Mesothelial cell of epicardium (in vitro differentiated cells): ENCODE data around the gene CFAP119. TPM values are rescaled to one million over a fixed set of nuclear protein-coding genes. Genes with fewer than 3 reads are reported as not detected.
A peak's percentile ranks its signal among the peaks of the same experiment; 100 is the strongest.

Source experiments
- DNase-seq, 2 experiments: peaks; one replicate each; pipeline ENCODE4 v3.0.0; 2021; ENCODE audit warnings: low spot score in 2 of 2; ENCODE audit not compliant: unreplicated experiment in 2 of 2
- H3K27ac Mint-ChIP-seq: 2 replicates; pipeline ENCODE4 v1.8.0; 2021; ENCODE audit warnings: mixed read lengths
- H3K27me3 Mint-ChIP-seq: 2 replicates; pipeline ENCODE4 v1.8.0; 2021; ENCODE audit warnings: low read depth, mixed read lengths
- H3K36me3 Mint-ChIP-seq: 2 replicates; pipeline ENCODE4 v1.8.0; 2021; ENCODE audit warnings: mixed read lengths
- H3K4me1 Mint-ChIP-seq: 2 replicates; pipeline ENCODE4 v1.8.0; 2021; ENCODE audit warnings: mixed read lengths
- H3K4me3 Mint-ChIP-seq: 2 replicates; pipeline ENCODE4 v1.8.0; 2021; ENCODE audit warnings: mild to moderate bottlenecking, moderate library complexity, mixed read lengths
- H3K9me3 Mint-ChIP-seq: 2 replicates; pipeline ENCODE4 v1.8.0; 2021; ENCODE audit warnings: mixed read lengths
- CTCF ChIP-seq: fragments of 200-600 bp; sonication (generic); IDR thresholded peaks from one replicate; pipeline ENCODE4 v1.5.0; 2021; ENCODE audit warnings: antibody characterized with exemption; ENCODE audit not compliant: unreplicated experiment
- total RNA-seq: library from RNA; stranded (reverse); gene quantifications from 3 replicates; pipeline ENCODE4 v1.2.1, GENCODE V29; 2021

Gene CFAP119
- total RNA-seq, 1 donor from 2014 or later = 7.4 TPM

DNA sequence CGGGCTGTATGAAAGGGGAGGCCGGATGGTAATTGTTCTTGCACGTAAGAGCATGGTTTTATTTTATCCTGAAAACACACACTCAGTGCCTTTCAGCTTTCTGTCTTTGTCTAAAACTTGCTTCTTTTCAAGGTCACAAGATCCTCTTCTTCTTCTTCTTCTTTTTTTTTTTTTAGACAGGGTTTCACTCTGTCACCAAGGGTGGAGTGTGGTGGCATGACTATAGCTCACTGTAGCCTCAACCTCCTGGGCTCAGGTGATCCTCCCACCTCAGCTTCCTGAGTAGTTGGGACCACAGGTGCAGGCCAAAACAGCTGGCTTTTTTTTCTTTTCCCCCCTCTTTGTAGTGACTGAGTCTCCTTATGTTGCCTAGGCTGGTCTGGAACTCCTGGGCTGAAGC lies 41.1 kb upstream of the CFAP119 start:
- DNase-seq = no peak
- peaks cover 12% of the 10 kb centered on the region for H3K4me1 Mint-ChIP-seq
- H3K27ac Mint-ChIP-seq = peak overlapping the region; percentile 41
- H3K9me3 Mint-ChIP-seq = no peaks in the 10 kb centered on the region
- H3K4me3 Mint-ChIP-seq = no peak overlapping the region
- no peak for TF ChIP-seq CTCF
- H3K27me3 Mint-ChIP-seq = no peaks in the 10 kb centered on the region
- no peaks in the 10 kb centered on the region for H3K36me3 Mint-ChIP-seq

- H3K9me3 Mint-ChIP-seq = no peaks in the 10 kb centered on the region
Observed at GRCh38 chr16:30797670-30798309, 35.9 kb upstream of the CFAP119 start.

DNA sequence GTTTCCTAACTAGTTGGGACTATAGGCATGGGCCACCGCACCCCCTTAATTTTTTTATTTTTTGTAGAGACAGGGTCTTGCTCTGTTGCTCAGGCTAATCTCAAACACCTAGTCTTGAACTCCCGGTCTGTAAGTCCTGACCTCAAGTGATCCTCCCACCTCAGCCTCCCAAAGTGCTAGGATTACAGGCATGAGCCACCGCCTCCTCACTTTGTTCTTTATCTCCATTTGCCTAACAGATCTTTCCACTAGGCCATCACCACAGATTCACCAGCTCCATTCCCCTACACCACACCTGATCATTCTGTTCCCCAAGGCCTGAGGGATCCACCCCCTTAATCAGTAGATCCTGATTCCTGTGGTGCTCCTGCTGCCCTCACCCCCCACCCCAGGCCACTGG lies 32.8 kb upstream of the CFAP119 start:
- Mint-ChIP-seq H3K9me3 (no peaks in the 10 kb centered on the region), H3K4me1 (no peaks in the 10 kb centered on the region), H3K4me3 (no peak overlapping the region), H3K36me3 (no peaks in the 10 kb centered on the region), H3K27ac (no peak overlapping the region), H3K27me3 (no peaks in the 10 kb centered on the region)
- TF ChIP-seq CTCF = no peak
- DNase-seq = no peak

More at GRCh38 chr16:30797670-30798309, 35.9 kb upstream of the CFAP119 start:
- Mint-ChIP-seq H3K4me3 (no peak overlapping the region), H3K36me3 (no peaks in the 10 kb centered on the region), H3K4me1 (no peaks in the 10 kb centered on the region), H3K27me3 (no peaks in the 10 kb centered on the region), H3K27ac (no peak overlapping the region)
- DNase-seq = no peak
- no peak for TF ChIP-seq CTCF

- no peaks in the 10 kb centered on the region for H3K4me1 Mint-ChIP-seq
- H3K36me3 Mint-ChIP-seq = no peaks in the 10 kb centered on the region
- no peak for TF ChIP-seq CTCF
- H3K27me3 Mint-ChIP-seq = no peaks in the 10 kb centered on the region
- no peak overlapping the region for H3K27ac Mint-ChIP-seq
- no peaks in the 10 kb centered on the region for H3K9me3 Mint-ChIP-seq
- no peak for DNase-seq
- H3K4me3 Mint-ChIP-seq = no peak overlapping the region
Observed at GRCh38 chr16:30793508-30794069, 31.7 kb upstream of the CFAP119 start.

DNA sequence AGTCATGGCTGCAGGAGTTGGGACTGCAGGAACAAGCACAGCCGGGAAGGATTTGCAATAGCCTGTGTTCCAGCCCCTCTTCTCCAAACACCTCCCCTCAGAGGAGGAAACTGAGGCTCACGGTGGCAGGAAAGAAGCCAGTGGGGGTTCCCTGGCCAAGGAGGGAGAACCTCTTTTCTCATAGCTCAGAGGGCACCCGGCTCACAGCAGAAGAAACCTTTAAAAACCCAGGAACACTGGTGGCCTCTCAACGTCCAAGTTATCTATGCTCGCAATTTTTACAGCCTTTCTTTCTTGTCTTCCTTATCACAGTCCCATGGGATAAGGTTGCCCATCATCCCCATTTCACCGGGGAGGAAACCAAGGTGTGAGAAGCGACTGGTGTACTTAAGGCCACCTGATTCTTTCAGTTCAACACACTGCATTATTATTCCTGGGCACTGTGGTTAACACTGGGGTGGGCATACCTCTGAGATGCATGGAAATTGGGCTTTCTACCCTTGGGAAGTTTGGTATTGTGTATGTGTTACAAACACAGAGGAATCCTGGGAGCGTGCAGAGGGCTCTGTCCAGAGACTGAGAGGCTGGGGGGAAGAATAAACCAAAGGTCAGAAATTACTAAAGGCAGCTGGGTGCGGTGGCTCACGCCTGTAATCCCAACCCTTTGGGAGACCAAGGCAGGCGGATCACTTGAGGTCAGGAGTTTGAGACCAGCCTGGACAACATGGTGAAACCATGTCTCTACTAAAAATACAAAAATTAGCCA lies 25.9 kb upstream of the CFAP119 start:
- Mint-ChIP-seq H3K27ac (peak overlapping the region; percentile 88), H3K4me1 (peaks cover 27% of the 10 kb centered on the region), H3K27me3 (no peaks in the 10 kb centered on the region), H3K9me3 (no peaks in the 10 kb centered on the region), H3K4me3 (peak overlapping the region; percentile 91), H3K36me3 (peaks cover 6% of the 10 kb centered on the region)
- no peak for TF ChIP-seq CTCF
- no peak for DNase-seq
